K562 (cell line): ENCODE results near the gene SYS1. TPM values are rescaled to one million over a fixed set of nuclear protein-coding genes. Genes with fewer than 3 reads are reported as not detected.

Experiments
- ARID1B ChIP-seq: fragments of 450-650 bp; IDR thresholded peaks from 2 replicates; pipeline ENCODE4 v1.6.1; 2016; ENCODE audit warnings: antibody characterized with exemption, mild to moderate bottlenecking, inconsistent platforms
- EP300 ChIP-seq: IDR thresholded peaks from 2 replicates; pipeline ENCODE4 v1.6.1; 2012; ENCODE audit warnings: low read length, improper control_type of control experiment
- EP400 ChIP-seq: fragments of 450-650 bp; IDR thresholded peaks from 2 replicates; pipeline ENCODE4 v1.6.1; 2017; ENCODE audit warnings: antibody characterized with exemption, mild to moderate bottlenecking, moderate library complexity
- HCFC1 ChIP-seq: IDR thresholded peaks from 2 replicates; pipeline ENCODE4 v1.6.1; 2012; ENCODE audit warnings: low read depth, low read length, improper control_type of control experiment
- HDAC8 ChIP-seq: fragments of 450-650 bp; IDR thresholded peaks from 2 replicates; pipeline ENCODE4 v1.6.1; 2016; ENCODE audit warnings: mild to moderate bottlenecking, missing genetic modification characterization, moderate library complexity, missing compliant biosample characterization
- NR4A1 ChIP-seq, 2 experiments: fragments of 250-450 bp in 1 of 2; fragments of 450-650 bp in 1 of 2; sonication (Bioruptor Pico) in 1 of 2; IDR thresholded peaks; 2 replicates each; pipeline versions ENCODE4 v1.4.0 to v1.6.1; 2016 to 2020; ENCODE audit warnings: mild to moderate bottlenecking in 2 of 2, missing compliant biosample characterization in 1 of 2, missing genetic modification characterization in 1 of 2, moderate library complexity in 1 of 2
- RBBP5 ChIP-seq: fragments of 200-600 bp; sonication (generic); IDR thresholded peaks from 2 replicates; pipeline ENCODE4 v1.6.1; 2012; ENCODE audit warnings: borderline replicate concordance, mild to moderate bottlenecking, low read length, control low read depth, inconsistent platforms; ENCODE audit not compliant: insufficient read depth, poor library complexity, severe bottlenecking
- RBM25 ChIP-seq: fragments of 200-400 bp; formaldehyde crosslinking; IDR thresholded peaks from 2 replicates; pipeline ENCODE4 v1.6.1; 2018; ENCODE audit warnings: low read length, low read depth, moderate library complexity; ENCODE audit not compliant: severe bottlenecking
- SMAD4 ChIP-seq: fragments of 250-450 bp; sonication (Bioruptor Pico); conservative IDR thresholded peaks from 2 replicates; pipeline ENCODE4 v1.8.0; 2021; ENCODE audit warnings: inconsistent platforms, mild to moderate bottlenecking, moderate library complexity
- ZNF146 ChIP-seq: IDR thresholded peaks from one replicate; pipeline ENCODE4 v1.6.1; 2018; ENCODE audit warnings: missing compliant biosample characterization; ENCODE audit not compliant: unreplicated experiment
- ZNF232 ChIP-seq: sonication (generic); formaldehyde crosslinking; IDR thresholded peaks from 2 replicates; pipeline ENCODE4 v1.8.0; 2022; ENCODE audit warnings: mild to moderate bottlenecking, missing genetic modification reagents
- ZSCAN29 ChIP-seq: fragments of 450-650 bp; IDR thresholded peaks from 2 replicates; pipeline ENCODE4 v1.6.1; 2017
- polyA plus RNA-seq, 8 experiments: library from polyadenylated mRNA; depleted of rRNA in 4 of 8; stranded (reverse) in 5 of 8; unstranded in 3 of 8; fragments of >200 nt; fragmentation: Nextera tagmentation in 2 of 8; fragmentation: Illumina TruSeq in 1 of 8; extraction: Ambion mirVana in 2 of 8; extraction: Trizol in 1 of 8; gene quantifications; 2 replicates each; pipeline versions ENCODE4 v1.2.1 to v1.2.3, GENCODE V29; 2011 to 2014; ENCODE audit warnings: inconsistent platforms in 1 of 8, missing spikeins in 1 of 8
- total RNA-seq, 7 experiments: library from RNA; depleted of rRNA in 6 of 7; stranded (reverse); fragments of >200 nt in 6 of 7; fragmentation: Illumina TruSeq in 2 of 7; extraction: Trizol in 2 of 7; gene quantifications; 2 replicates each; pipeline versions ENCODE4 v1.2.1 to v1.2.3, GENCODE V29; 2011 to 2021; ENCODE audit warnings: low replicate concordance in 1 of 7
- TF ChIP-seq, protein P1 (sequence below): fragments of 450-650 bp; IDR thresholded peaks from 2 replicates; pipeline ENCODE4 v1.6.1; 2017; ENCODE audit warnings: antibody characterized with exemption
- TF ChIP-seq, protein P2 (sequence below): sonication (generic); formaldehyde crosslinking; IDR thresholded peaks from 2 replicates; pipeline ENCODE4 v1.4.0; 2020; ENCODE audit warnings: mild to moderate bottlenecking, missing genetic modification reagents
- TF ChIP-seq, protein P3 (sequence below): fragments of 250-450 bp; sonication (Bioruptor Pico); IDR thresholded peaks from 2 replicates; pipeline ENCODE4 v1.4.0; 2020
- TF ChIP-seq, protein P4 (sequence below): sonication (generic); formaldehyde crosslinking; IDR thresholded peaks from 2 replicates; pipeline ENCODE4 v1.8.0; 2023; ENCODE audit warnings: mild to moderate bottlenecking, missing genetic modification reagents

The SYS1 gene
- total and polyA plus RNA-seq, 9 of the 15 experiments (the other 6 are each of a cell fraction or from before 2014, with no cell fraction given), result 11.1 to 25.2 (median 17.5) TPM

DNA sequence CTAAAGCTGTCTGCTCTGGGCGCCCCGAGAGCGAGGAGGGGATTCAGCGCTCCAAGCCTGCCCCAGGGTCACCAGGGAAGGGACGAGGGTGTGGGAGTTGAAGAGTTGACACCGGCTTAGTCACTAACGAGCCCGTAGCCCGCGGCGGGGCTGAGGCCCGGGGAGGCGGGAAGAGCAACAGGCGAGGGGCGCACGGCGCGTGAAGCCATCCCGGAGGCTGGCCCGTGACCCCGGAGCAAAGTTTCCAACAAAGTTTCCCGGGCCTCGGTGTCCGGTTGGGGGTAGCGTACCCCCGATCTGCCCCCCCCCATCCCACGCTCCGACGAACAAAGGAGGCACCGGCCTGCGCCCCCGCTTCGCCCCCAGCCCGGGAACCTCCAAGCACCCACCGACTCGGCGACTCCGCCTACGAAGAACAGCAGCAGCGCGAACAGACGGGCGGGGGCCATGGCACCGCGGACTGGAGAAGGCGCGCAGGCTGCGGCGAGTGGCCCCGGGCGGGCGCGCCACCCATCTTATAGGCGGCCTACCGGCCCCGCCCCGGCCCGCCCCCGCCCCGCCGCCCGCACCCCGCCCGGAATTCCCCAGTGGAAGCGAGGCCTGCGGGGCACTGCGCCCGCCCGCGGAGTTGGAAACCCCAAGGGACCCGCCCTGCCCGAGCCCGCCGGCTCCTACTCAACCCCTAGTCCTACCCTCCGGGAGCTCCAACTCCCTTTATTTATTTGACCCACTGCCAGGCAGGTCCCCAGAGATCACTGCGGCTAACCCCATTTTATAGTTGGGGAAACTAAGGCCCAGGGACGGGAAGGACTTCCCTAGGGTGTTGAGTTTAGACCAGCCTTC lies 14.8 kb upstream of the SYS1 start, which contains the start of gene SDC4 (continued):
- TF ChIP-seq, protein P1, sequence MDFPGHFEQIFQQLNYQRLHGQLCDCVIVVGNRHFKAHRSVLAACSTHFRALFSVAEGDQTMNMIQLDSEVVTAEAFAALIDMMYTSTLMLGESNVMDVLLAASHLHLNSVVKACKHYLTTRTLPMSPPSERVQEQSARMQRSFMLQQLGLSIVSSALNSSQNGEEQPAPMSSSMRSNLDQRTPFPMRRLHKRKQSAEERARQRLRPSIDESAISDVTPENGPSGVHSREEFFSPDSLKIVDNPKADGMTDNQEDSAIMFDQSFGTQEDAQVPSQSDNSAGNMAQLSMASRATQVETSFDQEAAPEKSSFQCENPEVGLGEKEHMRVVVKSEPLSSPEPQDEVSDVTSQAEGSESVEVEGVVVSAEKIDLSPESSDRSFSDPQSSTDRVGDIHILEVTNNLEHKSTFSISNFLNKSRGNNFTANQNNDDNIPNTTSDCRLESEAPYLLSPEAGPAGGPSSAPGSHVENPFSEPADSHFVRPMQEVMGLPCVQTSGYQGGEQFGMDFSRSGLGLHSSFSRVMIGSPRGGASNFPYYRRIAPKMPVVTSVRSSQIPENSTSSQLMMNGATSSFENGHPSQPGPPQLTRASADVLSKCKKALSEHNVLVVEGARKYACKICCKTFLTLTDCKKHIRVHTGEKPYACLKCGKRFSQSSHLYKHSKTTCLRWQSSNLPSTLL, result no peak
- TF ChIP-seq ZNF146 (CRISPR knock-in tag), result no peak
- TF ChIP-seq SMAD4 (CRISPR knock-in tag), result peak; percentile 38; the same call in 1 of the 2 replicates
- TF ChIP-seq, protein P2, sequence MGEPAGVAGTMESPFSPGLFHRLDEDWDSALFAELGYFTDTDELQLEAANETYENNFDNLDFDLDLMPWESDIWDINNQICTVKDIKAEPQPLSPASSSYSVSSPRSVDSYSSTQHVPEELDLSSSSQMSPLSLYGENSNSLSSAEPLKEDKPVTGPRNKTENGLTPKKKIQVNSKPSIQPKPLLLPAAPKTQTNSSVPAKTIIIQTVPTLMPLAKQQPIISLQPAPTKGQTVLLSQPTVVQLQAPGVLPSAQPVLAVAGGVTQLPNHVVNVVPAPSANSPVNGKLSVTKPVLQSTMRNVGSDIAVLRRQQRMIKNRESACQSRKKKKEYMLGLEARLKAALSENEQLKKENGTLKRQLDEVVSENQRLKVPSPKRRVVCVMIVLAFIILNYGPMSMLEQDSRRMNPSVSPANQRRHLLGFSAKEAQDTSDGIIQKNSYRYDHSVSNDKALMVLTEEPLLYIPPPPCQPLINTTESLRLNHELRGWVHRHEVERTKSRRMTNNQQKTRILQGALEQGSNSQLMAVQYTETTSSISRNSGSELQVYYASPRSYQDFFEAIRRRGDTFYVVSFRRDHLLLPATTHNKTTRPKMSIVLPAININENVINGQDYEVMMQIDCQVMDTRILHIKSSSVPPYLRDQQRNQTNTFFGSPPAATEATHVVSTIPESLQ (CRISPR knock-in tag), result no peak
- TF ChIP-seq ZSCAN29, result no peak
- TF ChIP-seq, protein P3, sequence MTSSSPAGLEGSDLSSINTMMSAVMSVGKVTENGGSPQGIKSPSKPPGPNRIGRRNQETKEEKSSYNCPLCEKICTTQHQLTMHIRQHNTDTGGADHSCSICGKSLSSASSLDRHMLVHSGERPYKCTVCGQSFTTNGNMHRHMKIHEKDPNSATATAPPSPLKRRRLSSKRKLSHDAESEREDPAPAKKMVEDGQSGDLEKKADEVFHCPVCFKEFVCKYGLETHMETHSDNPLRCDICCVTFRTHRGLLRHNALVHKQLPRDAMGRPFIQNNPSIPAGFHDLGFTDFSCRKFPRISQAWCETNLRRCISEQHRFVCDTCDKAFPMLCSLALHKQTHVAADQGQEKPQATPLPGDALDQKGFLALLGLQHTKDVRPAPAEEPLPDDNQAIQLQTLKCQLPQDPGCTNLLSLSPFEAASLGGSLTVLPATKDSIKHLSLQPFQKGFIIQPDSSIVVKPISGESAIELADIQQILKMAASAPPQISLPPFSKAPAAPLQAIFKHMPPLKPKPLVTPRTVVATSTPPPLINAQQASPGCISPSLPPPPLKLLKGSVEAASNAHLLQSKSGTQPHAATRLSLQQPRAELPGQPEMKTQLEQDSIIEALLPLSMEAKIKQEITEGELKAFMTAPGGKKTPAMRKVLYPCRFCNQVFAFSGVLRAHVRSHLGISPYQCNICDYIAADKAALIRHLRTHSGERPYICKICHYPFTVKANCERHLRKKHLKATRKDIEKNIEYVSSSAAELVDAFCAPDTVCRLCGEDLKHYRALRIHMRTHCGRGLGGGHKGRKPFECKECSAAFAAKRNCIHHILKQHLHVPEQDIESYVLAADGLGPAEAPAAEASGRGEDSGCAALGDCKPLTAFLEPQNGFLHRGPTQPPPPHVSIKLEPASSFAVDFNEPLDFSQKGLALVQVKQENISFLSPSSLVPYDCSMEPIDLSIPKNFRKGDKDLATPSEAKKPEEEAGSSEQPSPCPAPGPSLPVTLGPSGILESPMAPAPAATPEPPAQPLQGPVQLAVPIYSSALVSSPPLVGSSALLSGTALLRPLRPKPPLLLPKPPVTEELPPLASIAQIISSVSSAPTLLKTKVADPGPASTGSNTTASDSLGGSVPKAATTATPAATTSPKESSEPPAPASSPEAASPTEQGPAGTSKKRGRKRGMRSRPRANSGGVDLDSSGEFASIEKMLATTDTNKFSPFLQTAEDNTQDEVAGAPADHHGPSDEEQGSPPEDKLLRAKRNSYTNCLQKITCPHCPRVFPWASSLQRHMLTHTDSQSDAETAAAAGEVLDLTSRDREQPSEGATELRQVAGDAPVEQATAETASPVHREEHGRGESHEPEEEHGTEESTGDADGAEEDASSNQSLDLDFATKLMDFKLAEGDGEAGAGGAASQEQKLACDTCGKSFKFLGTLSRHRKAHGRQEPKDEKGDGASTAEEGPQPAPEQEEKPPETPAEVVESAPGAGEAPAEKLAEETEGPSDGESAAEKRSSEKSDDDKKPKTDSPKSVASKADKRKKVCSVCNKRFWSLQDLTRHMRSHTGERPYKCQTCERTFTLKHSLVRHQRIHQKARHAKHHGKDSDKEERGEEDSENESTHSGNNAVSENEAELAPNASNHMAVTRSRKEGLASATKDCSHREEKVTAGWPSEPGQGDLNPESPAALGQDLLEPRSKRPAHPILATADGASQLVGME (CRISPR knock-in tag), result peak; percentile 35; the same call in 1 of the 2 replicates
- TF ChIP-seq NR4A1 (CRISPR knock-in tag; IDR thresholded peaks at IDR 0.05), result no peak
- TF ChIP-seq NR4A1 (tag; IDR thresholded peaks at IDR 0.05), result no peak
- TF ChIP-seq EP300, result no peak
- no peak for TF ChIP-seq RBBP5
- no peak for TF ChIP-seq HDAC8 (tag)
- TF ChIP-seq ARID1B, result peak; percentile 40
- TF ChIP-seq EP400, result peak; percentile 34; the same call in 1 of the 2 replicates
- TF ChIP-seq RBM25, result peak; percentile 62
- TF ChIP-seq HCFC1, result no peak
- no peak for TF ChIP-seq ZNF232
- TF ChIP-seq, protein P4, sequence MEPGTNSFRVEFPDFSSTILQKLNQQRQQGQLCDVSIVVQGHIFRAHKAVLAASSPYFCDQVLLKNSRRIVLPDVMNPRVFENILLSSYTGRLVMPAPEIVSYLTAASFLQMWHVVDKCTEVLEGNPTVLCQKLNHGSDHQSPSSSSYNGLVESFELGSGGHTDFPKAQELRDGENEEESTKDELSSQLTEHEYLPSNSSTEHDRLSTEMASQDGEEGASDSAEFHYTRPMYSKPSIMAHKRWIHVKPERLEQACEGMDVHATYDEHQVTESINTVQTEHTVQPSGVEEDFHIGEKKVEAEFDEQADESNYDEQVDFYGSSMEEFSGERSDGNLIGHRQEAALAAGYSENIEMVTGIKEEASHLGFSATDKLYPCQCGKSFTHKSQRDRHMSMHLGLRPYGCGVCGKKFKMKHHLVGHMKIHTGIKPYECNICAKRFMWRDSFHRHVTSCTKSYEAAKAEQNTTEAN (CRISPR knock-in tag), result no peak
